Aorta (tissue), 5 donors: ENCODE results near the gene TESK1. TPM values are rescaled to one million over a fixed set of nuclear protein-coding genes. Genes with fewer than 3 reads are reported as not detected.
"Not testable (repeated sequence)": the region's sequence is repeated elsewhere in the genome, so short reads cannot be mapped to it uniquely, and the experiment has no call there.

ENCODE experiments used
- ATAC-seq: fragments of 200-7000 bp; cut with Tn5 transposase; one replicate; pipeline ENCODE4 v1.9.1; 2022; ENCODE audit warnings: moderate library complexity; ENCODE audit not compliant: low FRiP score
- DNase-seq, 2 donors: peaks; one replicate each; pipeline ENCODE4 v3.0.0-alpha.2; 2020
- H3K27ac ChIP-seq, 2 donors: one replicate each; pipeline ENCODE4 v1.5.1; 2013; ENCODE audit warnings: low read length in 2 of 2, mild to moderate bottlenecking in 2 of 2, moderate library complexity in 2 of 2, control low read depth in 1 of 2, inconsistent platforms in 1 of 2, low read depth in 1 of 2
- H3K27me3 ChIP-seq, 2 donors: one replicate each; pipeline ENCODE4 v1.6.1; 2013; ENCODE audit warnings: control low read depth in 1 of 2, low read length in 1 of 2, mild to moderate bottlenecking in 1 of 2, moderate library complexity in 1 of 2; ENCODE audit not compliant: insufficient read depth in 2 of 2, control insufficient read depth in 1 of 2
- H3K36me3 ChIP-seq, 2 donors: one replicate each; pipeline ENCODE4 v1.6.1; 2013; ENCODE audit warnings: control low read depth in 1 of 2, low read length in 1 of 2, mild to moderate bottlenecking in 1 of 2; ENCODE audit not compliant: insufficient read depth in 2 of 2, control insufficient read depth in 1 of 2
- H3K4me1 ChIP-seq, 2 donors: one replicate each; pipeline ENCODE4 v1.6.1; 2013; ENCODE audit warnings: low read length in 2 of 2, control low read depth in 1 of 2, mild to moderate bottlenecking in 1 of 2, moderate library complexity in 1 of 2; ENCODE audit not compliant: insufficient read depth in 2 of 2, control insufficient read depth in 1 of 2
- H3K4me3 ChIP-seq, 2 donors: one replicate each; pipeline ENCODE4 v1.5.1; 2013; ENCODE audit warnings: low read length in 2 of 2, control low read depth in 1 of 2, mild to moderate bottlenecking in 1 of 2
- H3K9me3 ChIP-seq: one replicate; pipeline ENCODE4 v1.6.1; 2013; ENCODE audit warnings: mild to moderate bottlenecking, low read length; ENCODE audit not compliant: control insufficient read depth
- WGBS, 2 donors: extraction: QIAGEN DNeasy Blood & Tissue Kit; methylation state at CpG; one replicate each; pipeline ENCODE4 v1.1.7; 2013; 5-methylcytosine and 5-hydroxymethylcytosine counted together
- intact Hi-C, 2 donors: fragments of 100-400 bp; cut with DNase I; formaldehyde crosslinking; loops; one replicate each; pipeline versions ENCODE4 v1.14.2 to v1.15.0; 2022
- polyA plus RNA-seq, 2 donors: library from polyadenylated mRNA; stranded (reverse); fragments of 200-250 nt; gene quantifications; one replicate each; pipeline ENCODE4 v1.2.3, GENCODE V29; 2013
- total RNA-seq, 2 donors: library from RNA; stranded (reverse); fragmentation: NEBNext Ultra II Directional; extraction: Animal tissue kit (Norgen Biotek cat#: 25700); gene quantifications; one replicate each; pipeline ENCODE4 v1.2.1, GENCODE V29; 2021
- donor health status: healthy with polysubstance abuse.
- donor health status: Bipolar disorder and iron deficiency.
- donor health status: DM: no; HTN: no; CAD: no.
- donor health status: DM: no; HTN: no; CAD: no.
- donor health status: DM: yes; HTN: yes; CAD: no.

The TESK1 gene
- total and polyA plus RNA-seq, 4 donors: 23.8 to 81.0 (median 55.2) TPM

- no peak overlapping the region for H3K27ac ChIP-seq
- ATAC-seq: no peak
- no peaks in the 10 kb centered on the region for H3K9me3 ChIP-seq
- no peaks in the 10 kb centered on the region for H3K36me3 ChIP-seq
- 86 to 87% methylated on average over 5 of the region's 5 CpGs for WGBS, 2 donors
- H3K27me3 ChIP-seq: no peaks in the 10 kb centered on the region
- H3K4me1 ChIP-seq: no peaks in the 10 kb centered on the region
- DNase-seq: no peak
- intact Hi-C loops: no loop called here
- H3K4me3 ChIP-seq: no peak overlapping the region
These were observed 24.5 kb downstream of the TESK1 start for GRCh38 chr9:35629597-35629996.

GRCh38 chr9:35635730-35636129 is 30.7 kb downstream of the TESK1 start:
- no peaks in the 10 kb centered on the region for H3K27me3 ChIP-seq
- intact Hi-C loops: no loop called here
- no peaks in the 10 kb centered on the region for H3K36me3 ChIP-seq
- ATAC-seq (no peak), DNase-seq (no peak)
- H3K9me3 ChIP-seq: no peaks in the 10 kb centered on the region
- no peak overlapping the region for H3K27ac ChIP-seq
- H3K4me1 ChIP-seq: no peaks in the 10 kb centered on the region
- no peak overlapping the region for H3K4me3 ChIP-seq

GRCh38 chr9:35636135-35636876 is 31.2 kb downstream of the TESK1 start:
- no peaks in the 10 kb centered on the region for H3K4me1 ChIP-seq
- H3K27me3 ChIP-seq: no peaks in the 10 kb centered on the region
- DNase-seq (no peak), ATAC-seq (no peak)
- H3K36me3 ChIP-seq: no peaks in the 10 kb centered on the region
- intact Hi-C loops: no loop called here
- no peaks in the 10 kb centered on the region for H3K9me3 ChIP-seq
- WGBS, 2 donors: 73 to 82% methylated on average over 9 of the region's 9 CpGs
- H3K27ac ChIP-seq: no peak overlapping the region
- H3K4me3 ChIP-seq: no peak overlapping the region

- H3K27ac ChIP-seq, H3K9me3 ChIP-seq, DNase-seq, intact Hi-C loops, H3K36me3 ChIP-seq, H3K4me1 ChIP-seq, H3K4me3 ChIP-seq, H3K27me3 ChIP-seq, ATAC-seq: not testable (repeated sequence)
- WGBS, 2 donors: 98% methylated on average over 6 of the region's 6 CpGs
These were observed 31.8 kb downstream of the TESK1 start for GRCh38 chr9:35636877-35637246.

- H3K4me1 ChIP-seq, H3K27ac ChIP-seq, H3K27me3 ChIP-seq, H3K4me3 ChIP-seq, ATAC-seq, H3K36me3 ChIP-seq, H3K9me3 ChIP-seq, DNase-seq, intact Hi-C loops: not testable (repeated sequence)
- WGBS, 2 donors: 92 to 93% methylated on average over 9 of the region's 9 CpGs
These were observed 32.4 kb downstream of the TESK1 start for GRCh38 chr9:35637427-35637955.

GRCh38 chr9:35638751-35639150 is 33.7 kb downstream of the TESK1 start:
- DNase-seq, H3K4me1 ChIP-seq, H3K27me3 ChIP-seq, H3K4me3 ChIP-seq, H3K27ac ChIP-seq, intact Hi-C loops, H3K36me3 ChIP-seq, ATAC-seq, H3K9me3 ChIP-seq: not testable (repeated sequence)
- WGBS, 2 donors: 86 to 88% methylated on average over 7 of the region's 8 CpGs

- H3K9me3 ChIP-seq, H3K4me3 ChIP-seq, H3K27ac ChIP-seq, intact Hi-C loops, H3K4me1 ChIP-seq, DNase-seq, ATAC-seq, H3K36me3 ChIP-seq, H3K27me3 ChIP-seq: not testable (repeated sequence)
- 85 to 91% methylated on average over 1 of the region's 1 CpG for WGBS, 2 donors
These were observed 34.2 kb downstream of the TESK1 start for GRCh38 chr9:35639225-35639624.

- Histone ChIP-seq H3K36me3 (no peaks in the 10 kb centered on the region), H3K4me1 (no peaks in the 10 kb centered on the region), H3K9me3 (no peaks in the 10 kb centered on the region), H3K27me3 (no peaks in the 10 kb centered on the region), H3K27ac (no peak overlapping the region), H3K4me3 (no peak overlapping the region)
- WGBS, 2 donors: 84 to 88% methylated on average over 1 of the region's 1 CpG
- intact Hi-C loops: loop anchor here in 1 of 2 donors (10.0 kb wide), 1 partner anchor 75 kb away; a partner anchor contains a TSS
- no peak for DNase-seq
- no peak for ATAC-seq
These were observed 34.6 kb downstream of the TESK1 start for GRCh38 chr9:35639631-35640030.

GRCh38 chr9:35640431-35640830 is 35.4 kb downstream of the TESK1 start:
- H3K4me3 ChIP-seq, H3K9me3 ChIP-seq, H3K36me3 ChIP-seq, DNase-seq, H3K27ac ChIP-seq, H3K27me3 ChIP-seq, ATAC-seq, H3K4me1 ChIP-seq: not testable (repeated sequence)
- intact Hi-C loops: loop anchor here in 1 of 2 donors (10.0 kb wide), 1 partner anchor 76 kb away; a partner anchor contains a TSS
- WGBS, 2 donors: 97% methylated on average over 15 of the region's 15 CpGs
